ENCODE data around the gene SKA1. TPM values are rescaled to one million over a fixed set of nuclear protein-coding genes. Genes with fewer than 3 reads are reported as not detected.
A peak's percentile ranks its signal among the peaks of the same experiment; 100 is the strongest.

SKA1 gene
- total and polyA plus RNA-seq, 9 of the 15 experiments (the other 6 are each of a cell fraction or from before 2014, with no cell fraction given): 27.8 to 67.2 (median 41.9) TPM

DNA sequence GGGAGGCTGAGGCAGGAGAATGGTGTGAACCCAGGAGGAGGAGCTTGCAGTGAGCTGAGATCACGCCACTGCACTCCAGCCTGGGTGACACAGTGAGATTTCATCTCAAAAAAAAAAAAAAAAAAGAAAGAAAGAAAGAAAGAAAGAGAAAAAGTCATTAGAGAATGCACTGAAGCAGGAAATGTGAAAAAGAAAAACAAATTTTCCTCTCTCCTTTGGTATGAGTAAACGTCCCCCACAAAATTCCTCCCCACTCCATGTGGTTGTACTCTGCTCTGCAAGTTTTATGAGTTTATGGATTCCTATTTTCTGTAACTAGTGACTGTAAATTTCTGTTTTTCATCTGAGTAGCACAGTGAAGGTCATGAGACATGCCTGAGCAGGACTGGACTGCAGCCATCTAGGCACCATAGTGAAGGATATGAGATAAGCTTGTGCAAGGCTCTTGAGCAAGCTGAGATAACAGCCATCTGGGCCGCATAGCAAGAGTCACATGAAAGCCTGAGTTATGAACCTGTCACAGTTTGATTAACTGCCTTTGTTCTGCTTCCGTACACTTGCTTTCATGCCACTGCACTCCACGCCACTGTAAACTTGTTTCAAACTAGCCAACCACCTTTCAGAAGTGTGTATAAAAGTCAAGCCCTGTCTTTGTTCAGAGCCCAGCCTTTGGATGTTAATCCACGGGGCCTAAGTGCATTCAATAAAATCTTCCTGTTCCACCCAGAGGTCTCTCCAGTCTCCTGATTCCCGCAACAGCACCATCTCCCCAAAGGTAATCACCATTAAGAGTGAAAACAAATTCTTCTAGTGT, 50.2 kb downstream of the SKA1 start (continued):
- TF ChIP-seq SIN3B (IDR thresholded peaks at IDR 0.05; ENCODE audit: low read depth) (no peak), ETV1 (tag; conservative IDR thresholded peaks at IDR 0.05; ENCODE audit: low read depth) (peak; percentile 86), CREB1 (IDR thresholded peaks at IDR 0.05) (no peak; the same call in 1 of the 2 replicates), CREB1 (CRISPR knock-in tag; IDR thresholded peaks at IDR 0.05) (no peak), KHSRP (IDR thresholded peaks at IDR 0.05) (no peak), CBX5 (IDR thresholded peaks at IDR 0.05; ENCODE audit: borderline replicate concordance, low read depth) (peak; percentile 91), PYGO2 (tag; IDR thresholded peaks at IDR 0.05) (0 out of 2 replicates have a peak, but pooled peaks have one; percentile 26), SAFB (IDR thresholded peaks at IDR 0.05; ENCODE audit: borderline replicate concordance, low read depth, low read length) (no peak), MAFK (IDR thresholded peaks at IDR 0.05; ENCODE audit: low read length) (no peak), CCNT2 (IDR thresholded peaks at IDR 0.05; ENCODE audit: borderline replicate concordance, extremely low read depth, insufficient read length, low read depth, low read length) (peak; percentile 79), SLC30A9 (CRISPR knock-in tag; IDR thresholded peaks at IDR 0.05) (no peak), CC2D1A (IDR thresholded peaks at IDR 0.05) (peak; percentile 94), KLF16 (IDR thresholded peaks at IDR 0.05) (peak; percentile 94), MYBL2 (IDR thresholded peaks at IDR 0.05; ENCODE audit: low read depth) (peak; percentile 95), MYBL2 (CRISPR knock-in tag; IDR thresholded peaks at IDR 0.05; ENCODE audit: borderline replicate concordance) (no peak), PRPF4 (IDR thresholded peaks at IDR 0.05; ENCODE audit: insufficient read depth, low read depth, low read length, poor library complexity, severe bottlenecking) (no peak), TCF7L2 (IDR thresholded peaks at IDR 0.05; ENCODE audit: low read depth, low read length) (peak; percentile 63; the same call in 1 of the 2 replicates), ZNF445 (CRISPR knock-in tag; IDR thresholded peaks at IDR 0.05; ENCODE audit: low read depth) (peak; percentile 67; the same call in 1 of the 2 replicates), CREB3 (tag; conservative IDR thresholded peaks at IDR 0.05; ENCODE audit: low read depth) (0 out of 2 replicates have a peak, but pooled peaks have one; percentile 55), CBFA2T3 (IDR thresholded peaks at IDR 0.05) (peak; percentile 98), POLR2AphosphoS2 (IDR thresholded peaks at IDR 0.05; ENCODE audit: low read length) (no peak), ZFP1 (CRISPR knock-in tag; IDR thresholded peaks at IDR 0.05) (no peak), POLR2AphosphoS5 (IDR thresholded peaks at IDR 0.05; ENCODE audit: control insufficient read depth, insufficient read depth, low read depth, low read length) (peak; percentile 88)
- TF ChIP-seq, protein P1, sequence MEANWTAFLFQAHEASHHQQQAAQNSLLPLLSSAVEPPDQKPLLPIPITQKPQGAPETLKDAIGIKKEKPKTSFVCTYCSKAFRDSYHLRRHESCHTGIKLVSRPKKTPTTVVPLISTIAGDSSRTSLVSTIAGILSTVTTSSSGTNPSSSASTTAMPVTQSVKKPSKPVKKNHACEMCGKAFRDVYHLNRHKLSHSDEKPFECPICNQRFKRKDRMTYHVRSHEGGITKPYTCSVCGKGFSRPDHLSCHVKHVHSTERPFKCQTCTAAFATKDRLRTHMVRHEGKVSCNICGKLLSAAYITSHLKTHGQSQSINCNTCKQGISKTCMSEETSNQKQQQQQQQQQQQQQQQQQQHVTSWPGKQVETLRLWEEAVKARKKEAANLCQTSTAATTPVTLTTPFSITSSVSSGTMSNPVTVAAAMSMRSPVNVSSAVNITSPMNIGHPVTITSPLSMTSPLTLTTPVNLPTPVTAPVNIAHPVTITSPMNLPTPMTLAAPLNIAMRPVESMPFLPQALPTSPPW (CRISPR knock-in tag; IDR thresholded peaks at IDR 0.05): peak; percentile 63; the same call in 1 of the 2 replicates
- TF ChIP-seq, protein P2, sequence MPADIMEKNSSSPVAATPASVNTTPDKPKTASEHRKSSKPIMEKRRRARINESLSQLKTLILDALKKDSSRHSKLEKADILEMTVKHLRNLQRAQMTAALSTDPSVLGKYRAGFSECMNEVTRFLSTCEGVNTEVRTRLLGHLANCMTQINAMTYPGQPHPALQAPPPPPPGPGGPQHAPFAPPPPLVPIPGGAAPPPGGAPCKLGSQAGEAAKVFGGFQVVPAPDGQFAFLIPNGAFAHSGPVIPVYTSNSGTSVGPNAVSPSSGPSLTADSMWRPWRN (IDR thresholded peaks at IDR 0.05; ENCODE audit: low read depth): 0 out of 2 replicates have a peak, but pooled peaks have one; percentile 44
- TF ChIP-seq, protein P3, sequence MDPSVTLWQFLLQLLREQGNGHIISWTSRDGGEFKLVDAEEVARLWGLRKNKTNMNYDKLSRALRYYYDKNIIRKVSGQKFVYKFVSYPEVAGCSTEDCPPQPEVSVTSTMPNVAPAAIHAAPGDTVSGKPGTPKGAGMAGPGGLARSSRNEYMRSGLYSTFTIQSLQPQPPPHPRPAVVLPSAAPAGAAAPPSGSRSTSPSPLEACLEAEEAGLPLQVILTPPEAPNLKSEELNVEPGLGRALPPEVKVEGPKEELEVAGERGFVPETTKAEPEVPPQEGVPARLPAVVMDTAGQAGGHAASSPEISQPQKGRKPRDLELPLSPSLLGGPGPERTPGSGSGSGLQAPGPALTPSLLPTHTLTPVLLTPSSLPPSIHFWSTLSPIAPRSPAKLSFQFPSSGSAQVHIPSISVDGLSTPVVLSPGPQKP (CRISPR knock-in tag; IDR thresholded peaks at IDR 0.05): no peak
